Measurements from ENCODE around the gene TARM1. TPM values are rescaled to one million over a fixed set of nuclear protein-coding genes. Genes with fewer than 3 reads are reported as not detected.

The TARM1 gene
- polyA plus RNA-seq, 1 of the 3 experiments (the other 2 are of a cell fraction) = not detected

DNA sequence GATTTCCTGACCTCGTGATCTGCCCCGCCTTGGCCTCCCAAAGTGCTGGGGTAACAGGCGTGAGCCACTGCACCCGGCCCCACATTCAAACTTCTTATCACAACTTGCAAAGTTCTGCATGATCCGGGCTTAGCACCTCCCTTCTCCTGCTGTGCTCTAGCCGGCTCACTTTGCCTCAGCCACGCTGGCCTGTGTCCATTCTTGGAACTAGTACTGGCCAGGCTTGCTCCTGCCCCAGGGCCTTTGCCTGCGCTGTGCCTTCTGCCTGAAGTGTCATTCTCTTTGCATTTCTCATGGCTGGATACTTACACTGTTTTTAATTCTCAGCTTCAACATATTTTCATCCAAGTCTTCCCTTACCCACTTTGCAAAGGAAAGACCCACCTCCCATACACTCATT is 59.8 kb downstream of the TARM1 start:
- DNase-seq = no peak
- Histone ChIP-seq H3K79me2 (ENCODE audit: insufficient read depth) (no peaks in the 10 kb centered on the region), H4K20me1 (ENCODE audit: insufficient read depth) (no peaks in the 10 kb centered on the region), H3F3A (replicated peaks; ENCODE audit: insufficient read depth) (peaks cover 20% of the 10 kb centered on the region), H3K4me1 (ENCODE audit: control insufficient read depth in 1 of 2, insufficient read depth in 2 of 2, low read depth in 1 of 2, low read length in 1 of 2) (peaks cover 0 to 8% of the 10 kb centered on the region in 2 experiments; a peak in 1 of 4 replicates), H3K9me2 (no peaks in the 10 kb centered on the region), H3K9me3 (no peaks in the 10 kb centered on the region), H3K36me3 (replicated peaks in 1 of 2; ENCODE audit: control insufficient read depth in 1 of 2, insufficient read depth in 2 of 2, low read length in 1 of 2) (no peaks in the 10 kb centered on the region), H3K9ac (no peak overlapping the region), H3K27ac (ENCODE audit: low read depth in 2 of 2, low read length in 1 of 2) (no peak overlapping the region), H2AFZ (ENCODE audit: low read depth) (no peak overlapping the region), H3K4me2 (no peak overlapping the region), H3K4me3 (ENCODE audit: low read depth in 2 of 2, low read length in 1 of 2) (no peak overlapping the region), H3K27me3 (ENCODE audit: insufficient read depth) (no peaks in the 10 kb centered on the region)
- no peak for TF ChIP-seq SMC3 (IDR thresholded peaks at IDR 0.05; ENCODE audit: low read depth, low read length)
- no peak for TF ChIP-seq JUND (IDR thresholded peaks at IDR 0.05)
- no peak for TF ChIP-seq RFX5 (IDR thresholded peaks at IDR 0.05; ENCODE audit: low read length)
- TF ChIP-seq YY1 (IDR thresholded peaks at IDR 0.05; ENCODE audit: low read depth) = no peak
- TF ChIP-seq RXRA (IDR thresholded peaks at IDR 0.05; ENCODE audit: borderline replicate concordance, low read depth) = no peak
- TF ChIP-seq TCF12 (IDR thresholded peaks at IDR 0.05) = no peak
- no peak for TF ChIP-seq FOXM1 (IDR thresholded peaks at IDR 0.05; ENCODE audit: low read depth)
- no peak for TF ChIP-seq EP300 (IDR thresholded peaks at IDR 0.05; ENCODE audit: borderline replicate concordance in 1 of 2, low read depth in 1 of 2, low read length in 1 of 2)
- no peak for TF ChIP-seq CHD2 (IDR thresholded peaks at IDR 0.05; ENCODE audit: low read length, partially characterized antibody)
- TF ChIP-seq, protein P1, sequence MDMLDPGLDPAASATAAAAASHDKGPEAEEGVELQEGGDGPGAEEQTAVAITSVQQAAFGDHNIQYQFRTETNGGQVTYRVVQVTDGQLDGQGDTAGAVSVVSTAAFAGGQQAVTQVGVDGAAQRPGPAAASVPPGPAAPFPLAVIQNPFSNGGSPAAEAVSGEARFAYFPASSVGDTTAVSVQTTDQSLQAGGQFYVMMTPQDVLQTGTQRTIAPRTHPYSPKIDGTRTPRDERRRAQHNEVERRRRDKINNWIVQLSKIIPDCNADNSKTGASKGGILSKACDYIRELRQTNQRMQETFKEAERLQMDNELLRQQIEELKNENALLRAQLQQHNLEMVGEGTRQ (IDR thresholded peaks at IDR 0.05; ENCODE audit: borderline replicate concordance, low read depth, low read length) = no peak
- TF ChIP-seq, protein P2, sequence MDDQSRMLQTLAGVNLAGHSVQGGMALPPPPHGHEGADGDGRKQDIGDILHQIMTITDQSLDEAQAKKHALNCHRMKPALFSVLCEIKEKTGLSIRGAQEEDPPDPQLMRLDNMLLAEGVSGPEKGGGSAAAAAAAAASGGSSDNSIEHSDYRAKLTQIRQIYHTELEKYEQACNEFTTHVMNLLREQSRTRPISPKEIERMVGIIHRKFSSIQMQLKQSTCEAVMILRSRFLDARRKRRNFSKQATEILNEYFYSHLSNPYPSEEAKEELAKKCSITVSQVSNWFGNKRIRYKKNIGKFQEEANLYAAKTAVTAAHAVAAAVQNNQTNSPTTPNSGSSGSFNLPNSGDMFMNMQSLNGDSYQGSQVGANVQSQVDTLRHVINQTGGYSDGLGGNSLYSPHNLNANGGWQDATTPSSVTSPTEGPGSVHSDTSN (IDR thresholded peaks at IDR 0.05) = no peak
- TF ChIP-seq, protein P3, sequence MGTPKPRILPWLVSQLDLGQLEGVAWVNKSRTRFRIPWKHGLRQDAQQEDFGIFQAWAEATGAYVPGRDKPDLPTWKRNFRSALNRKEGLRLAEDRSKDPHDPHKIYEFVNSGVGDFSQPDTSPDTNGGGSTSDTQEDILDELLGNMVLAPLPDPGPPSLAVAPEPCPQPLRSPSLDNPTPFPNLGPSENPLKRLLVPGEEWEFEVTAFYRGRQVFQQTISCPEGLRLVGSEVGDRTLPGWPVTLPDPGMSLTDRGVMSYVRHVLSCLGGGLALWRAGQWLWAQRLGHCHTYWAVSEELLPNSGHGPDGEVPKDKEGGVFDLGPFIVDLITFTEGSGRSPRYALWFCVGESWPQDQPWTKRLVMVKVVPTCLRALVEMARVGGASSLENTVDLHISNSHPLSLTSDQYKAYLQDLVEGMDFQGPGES (IDR thresholded peaks at IDR 0.05; ENCODE audit: low read depth, low read length) = no peak
- TF ChIP-seq GATA2 (CRISPR knock-in tag; IDR thresholded peaks at IDR 0.05) = no peak
- TF ChIP-seq EZH2phosphoT487 (IDR thresholded peaks at IDR 0.05; ENCODE audit: borderline replicate concordance, low read depth) = no peak
- TF ChIP-seq, protein P4, sequence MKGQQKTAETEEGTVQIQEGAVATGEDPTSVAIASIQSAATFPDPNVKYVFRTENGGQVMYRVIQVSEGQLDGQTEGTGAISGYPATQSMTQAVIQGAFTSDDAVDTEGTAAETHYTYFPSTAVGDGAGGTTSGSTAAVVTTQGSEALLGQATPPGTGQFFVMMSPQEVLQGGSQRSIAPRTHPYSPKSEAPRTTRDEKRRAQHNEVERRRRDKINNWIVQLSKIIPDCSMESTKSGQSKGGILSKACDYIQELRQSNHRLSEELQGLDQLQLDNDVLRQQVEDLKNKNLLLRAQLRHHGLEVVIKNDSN (IDR thresholded peaks at IDR 0.05; ENCODE audit: borderline replicate concordance, low read depth) = no peak
- TF ChIP-seq ELF1 (IDR thresholded peaks at IDR 0.05) = no peak
- TF ChIP-seq SIN3A (IDR thresholded peaks at IDR 0.05; ENCODE audit: borderline replicate concordance, low read depth, low read length) = no peak
- POLR2A ChIA-PET = interaction anchor here (0.6 kb wide), 1 partner anchor 21 kb away, joined by 4 read pairs; no protein-coding TSS in a partner anchor
- WGBS (ENCODE audit: low lambda C conversion rate) = 71% methylated on average over 8 of the region's 8 CpGs
- CTCF ChIA-PET = interaction anchor here (0.6 to 7.2 kb wide), 7 partner anchors 8 to 229 kb away, joined by 3 to 128 read pairs (median 7); partner anchors contain the start of gene CACNG7

Small RNA genes lying within 50 kb of the gene (small RNA-seq; reads per million reads assigned to genes)
- gene AC012314.20 = 0 reads per million in 7 experiments

Other genes with a start within 250 kb of the TARM1 start
- gene MYADM, start 213.5 kb downstream of the TARM1 start, polyA plus RNA-seq (2012; rRNA removed) = 28.3 and 38.7 TPM in 2 replicates
- 0.08 and 0.26 TPM in 2 replicates for gene PRKCG, start 199.2 kb downstream of the TARM1 start, polyA plus RNA-seq (2012; rRNA removed)
- 25.7 and 30.7 TPM in 2 replicates for gene CACNG7, start 172.1 kb downstream of the TARM1 start, polyA plus RNA-seq (2012; rRNA removed)
- 1.1 and 1.3 TPM in 2 replicates for gene CACNG8, start 118.4 kb downstream of the TARM1 start, polyA plus RNA-seq (2012; rRNA removed)
- 0.96 and 1.2 TPM in 2 replicates for gene CACNG6, start 89.7 kb downstream of the TARM1 start, polyA plus RNA-seq (2012; rRNA removed)
- gene VSTM1, start 17.5 kb downstream of the TARM1 start, polyA plus RNA-seq (2012; rRNA removed) = 0.10 and 0.24 TPM in 2 replicates
- 0.97 and 1.2 TPM in 2 replicates for gene OSCAR, start 19.4 kb upstream of the TARM1 start, polyA plus RNA-seq (2012; rRNA removed)
- 71.5 and 87.0 TPM in 2 replicates for gene NDUFA3, start 21.5 kb upstream of the TARM1 start, polyA plus RNA-seq (2012; rRNA removed)
- gene TFPT, start 34.3 kb upstream of the TARM1 start, polyA plus RNA-seq (2012; rRNA removed) = 39.8 and 49.7 TPM in 2 replicates
- 72.2 and 81.0 TPM in 2 replicates for gene PRPF31, start 34.4 kb upstream of the TARM1 start, polyA plus RNA-seq (2012; rRNA removed)
- gene CNOT3, start 56.4 kb upstream of the TARM1 start, polyA plus RNA-seq (2012; rRNA removed) = 7.1 and 14.2 TPM in 2 replicates
- gene LENG1, start 78.4 kb upstream of the TARM1 start, polyA plus RNA-seq (2012; rRNA removed) = 7.7 and 11.4 TPM in 2 replicates
- gene TMC4, start 91.8 kb upstream of the TARM1 start, polyA plus RNA-seq (2012; rRNA removed) = 2.7 and 2.8 TPM in 2 replicates
- gene MBOAT7, start 108.2 kb upstream of the TARM1 start, polyA plus RNA-seq (2012; rRNA removed) = 65.4 and 80.8 TPM in 2 replicates
- 82.1 and 84.1 TPM in 2 replicates for gene TSEN34, start 109.9 kb upstream of the TARM1 start, polyA plus RNA-seq (2012; rRNA removed)
- gene RPS9, start 119.5 kb upstream of the TARM1 start, polyA plus RNA-seq (2012; rRNA removed) = 3,441 and 3,815 TPM in 2 replicates
- not detected in 2 replicates for gene LILRB3, start 141.6 kb upstream of the TARM1 start, polyA plus RNA-seq (2012; rRNA removed)
- gene LILRA6, start 161.4 kb upstream of the TARM1 start, polyA plus RNA-seq (2012; rRNA removed) = not detected in 2 replicates
- gene LILRB5, start 175.9 kb upstream of the TARM1 start, polyA plus RNA-seq (2012; rRNA removed) = not detected in 2 replicates
- gene LILRB2, start 199.7 kb upstream of the TARM1 start, polyA plus RNA-seq (2012; rRNA removed) = not detected in 2 replicates
- not detected in 2 replicates for gene LILRA5, start 231.8 kb upstream of the TARM1 start, polyA plus RNA-seq (2012; rRNA removed)

Measured in SK-N-SH (cell line).